GM12892 (cell line): ENCODE measurements around the gene ART5.
"Not testable (repeated sequence)": the region's sequence is repeated elsewhere in the genome, so short reads cannot be mapped to it uniquely, and the experiment has no call there.

Experiments used
- DNase-seq: peaks from one replicate; pipeline ENCODE4 v3.0.0; 2011; ENCODE audit not compliant: insufficient read length
- FAIRE-seq: peaks from 2 replicates; lab custom pipeline; 2011; peaks lifted over from hg19 to GRCh38; lab: Jason Lieb, UNC
- POLR2A ChIP-seq: IDR thresholded peaks from 2 replicates; pipeline ENCODE4 v1.6.1; 2011; ENCODE audit warnings: low read depth, low read length, control low read depth
- POLR2AphosphoS5 ChIP-seq: IDR thresholded peaks from 2 replicates; pipeline ENCODE4 v1.6.1; 2011; ENCODE audit warnings: low read depth, low read length, control low read depth
- TAF1 ChIP-seq: IDR thresholded peaks from 2 replicates; pipeline ENCODE4 v1.6.1; 2011; ENCODE audit warnings: low read depth, mild to moderate bottlenecking, control low read depth, low read length, borderline replicate concordance

ART5 gene

DNA sequence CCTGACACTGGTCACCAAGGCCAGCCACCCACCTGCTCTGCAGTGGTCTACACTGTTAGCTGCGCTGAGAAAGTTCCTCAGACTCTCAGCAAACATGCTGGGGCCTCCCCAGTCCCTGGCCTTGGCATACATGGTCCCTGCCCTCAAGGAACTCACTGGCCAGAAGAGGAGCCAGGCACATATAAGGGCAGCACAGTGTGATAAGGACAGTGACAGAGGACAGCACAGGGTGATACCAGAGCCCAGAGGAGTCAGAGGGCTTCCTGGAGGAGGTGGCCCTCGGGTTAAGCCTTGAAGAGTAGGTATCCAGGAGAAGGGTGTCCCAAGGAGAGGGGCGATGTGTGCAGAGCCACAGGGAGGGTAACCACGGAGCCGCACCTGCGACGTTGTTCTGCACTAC is 3.8 kb upstream of the ART5 start:
- DNase-seq, result no peak
- TF ChIP-seq TAF1 (no peak), POLR2A (no peak), POLR2AphosphoS5 (no peak)
- no peak for FAIRE-seq

DNA sequence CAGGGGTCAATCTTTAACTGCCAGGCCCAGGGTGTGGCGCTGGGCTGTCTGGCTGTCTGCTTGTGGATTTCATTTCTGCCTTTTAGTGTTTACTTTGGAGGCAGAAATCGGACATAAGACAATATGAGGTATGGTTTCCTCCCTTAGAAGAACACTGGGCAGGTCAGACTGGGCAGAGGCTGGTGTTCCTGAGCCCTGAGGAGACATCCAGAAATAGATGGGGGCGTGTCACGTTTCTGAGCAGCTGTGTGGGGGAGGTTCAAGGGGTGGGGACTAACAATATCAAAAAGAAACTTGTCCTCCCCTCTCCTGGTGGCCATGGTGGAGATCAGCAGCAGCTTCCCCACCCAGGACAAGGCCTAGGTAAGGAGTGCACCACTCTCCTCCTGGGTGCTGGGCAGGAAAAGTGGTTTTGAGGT is 3.0 kb upstream of the ART5 start, which contains the start of gene ART1:
Gene ART1, plus strand, starts transcription at position 312 of the 419 bp plus-strand sequence. CDS start 14,086 bp downstream, outside the sequence.
- no peak for DNase-seq
- FAIRE-seq, result no peak
- TF ChIP-seq TAF1 (no peak), POLR2AphosphoS5 (no peak), POLR2A (no peak)

DNA sequence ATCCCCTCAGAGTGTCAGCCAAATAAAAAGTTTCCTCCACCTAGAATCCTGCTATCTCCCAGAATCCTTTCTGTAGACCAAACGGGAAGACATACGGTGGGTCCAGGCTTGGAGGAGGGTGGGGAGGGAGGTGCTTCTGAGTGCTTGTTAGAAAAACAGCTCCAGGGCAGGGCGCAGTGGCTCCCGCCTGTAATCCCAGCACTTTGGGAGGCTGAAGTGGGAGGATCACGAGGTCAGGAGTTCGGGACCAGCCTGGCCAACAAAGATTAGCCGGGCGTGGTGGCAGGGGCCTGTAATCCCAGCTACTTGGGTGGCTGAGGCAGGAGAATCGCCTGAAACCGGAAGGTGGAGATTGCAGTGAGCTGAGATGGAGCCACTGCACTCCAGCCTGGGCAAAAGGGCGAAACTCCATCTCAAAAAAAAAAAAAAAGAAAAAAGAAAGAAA is 1.3 kb upstream of the ART5 start:
- FAIRE-seq, DNase-seq: not testable (repeated sequence)

DNA sequence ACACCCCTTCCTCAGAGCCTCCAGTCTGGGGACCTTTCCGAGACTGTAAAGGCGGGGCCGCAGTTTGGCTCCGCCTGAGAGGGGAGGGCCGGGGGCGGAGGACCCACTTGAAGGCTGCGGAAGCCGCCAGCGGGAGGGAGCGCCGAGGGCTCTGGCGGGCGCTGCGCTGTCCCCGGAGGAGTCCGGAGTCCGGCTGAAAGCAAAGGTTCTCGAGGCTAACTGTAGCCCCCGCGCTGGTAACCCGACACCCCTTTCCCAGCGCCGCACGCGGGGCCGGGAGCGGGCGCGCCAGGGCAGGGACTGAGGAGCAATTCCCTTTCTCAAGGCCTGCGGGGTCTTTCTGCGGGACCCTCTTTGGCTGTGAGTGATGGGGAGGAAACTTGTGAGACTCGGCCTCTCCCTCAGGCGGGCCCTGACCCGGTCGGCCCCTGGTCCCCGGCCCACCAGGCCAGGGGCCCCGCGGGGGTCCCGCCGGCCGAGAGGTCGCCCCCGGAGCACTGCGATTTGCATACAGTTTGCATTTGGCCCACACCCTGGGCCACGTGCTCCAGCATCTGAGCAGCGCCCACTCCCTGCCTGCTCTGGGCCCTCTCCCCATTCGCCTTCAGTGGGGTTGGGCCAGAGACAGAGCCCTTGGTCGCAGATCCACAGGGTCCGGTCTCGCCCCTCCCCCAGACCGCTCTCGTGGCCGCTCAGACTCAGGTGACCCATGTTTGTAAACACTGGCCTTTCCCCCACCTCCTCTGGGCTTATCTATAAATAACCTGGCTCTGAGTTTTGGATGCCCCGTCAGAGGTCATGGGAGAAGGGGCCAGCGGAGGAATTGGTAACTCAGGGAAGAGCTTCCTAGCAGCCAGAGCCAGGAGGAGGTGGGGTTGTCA is 519 bp upstream of the ART5 start:
- DNase-seq (peak; percentile 44), FAIRE-seq (no peak)
- no peak for TF ChIP-seq TAF1
- TF ChIP-seq POLR2A, result no peak
- TF ChIP-seq POLR2AphosphoS5, result no peak

DNA sequence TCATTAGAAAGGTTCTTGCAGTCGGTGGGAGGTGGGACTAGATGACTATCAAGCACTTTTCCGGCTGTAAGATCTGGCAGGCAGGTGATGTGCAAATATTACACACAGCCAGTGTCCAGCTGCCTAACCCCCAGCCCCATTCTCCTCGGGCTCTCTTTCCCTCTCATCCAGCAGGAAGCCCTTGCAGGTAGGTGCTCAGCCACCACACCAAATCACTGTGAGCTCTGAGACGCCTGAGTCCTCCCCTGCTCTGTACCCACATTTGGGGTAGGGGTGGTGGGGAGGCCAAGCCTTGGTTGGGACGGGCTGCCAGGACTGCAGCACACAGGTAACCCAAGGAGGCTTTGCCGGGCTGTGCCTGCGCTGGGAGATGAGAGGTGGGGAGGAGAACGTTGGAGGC is 601 bp downstream of the ART5 start:
- TF ChIP-seq POLR2A, result no peak
- FAIRE-seq (no peak), DNase-seq (no peak)

DNA sequence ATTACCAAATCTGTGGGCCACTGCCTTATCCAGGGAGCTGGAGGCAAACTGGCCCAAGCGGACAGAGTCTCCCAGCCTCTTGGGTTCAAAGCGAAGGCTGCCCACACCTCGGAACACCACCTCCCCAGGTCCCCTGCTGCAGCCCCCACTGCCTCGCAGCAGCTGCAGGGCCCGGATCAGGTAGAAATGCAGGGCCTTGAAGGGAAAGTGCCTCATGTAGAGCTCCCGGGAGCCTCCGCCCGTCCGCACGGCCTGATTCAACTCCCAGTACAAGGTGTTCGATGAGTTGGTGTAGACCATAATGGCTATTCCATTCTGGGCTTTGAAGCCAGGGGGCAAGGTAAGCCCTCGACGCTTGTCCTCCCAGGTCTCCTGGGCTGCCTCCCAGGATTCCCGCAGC is 2.0 kb downstream of the ART5 start:
- no peak for FAIRE-seq
- DNase-seq, result no peak
- TF ChIP-seq POLR2AphosphoS5, result no peak
- TF ChIP-seq POLR2A, result no peak
- no peak for TF ChIP-seq TAF1

DNA sequence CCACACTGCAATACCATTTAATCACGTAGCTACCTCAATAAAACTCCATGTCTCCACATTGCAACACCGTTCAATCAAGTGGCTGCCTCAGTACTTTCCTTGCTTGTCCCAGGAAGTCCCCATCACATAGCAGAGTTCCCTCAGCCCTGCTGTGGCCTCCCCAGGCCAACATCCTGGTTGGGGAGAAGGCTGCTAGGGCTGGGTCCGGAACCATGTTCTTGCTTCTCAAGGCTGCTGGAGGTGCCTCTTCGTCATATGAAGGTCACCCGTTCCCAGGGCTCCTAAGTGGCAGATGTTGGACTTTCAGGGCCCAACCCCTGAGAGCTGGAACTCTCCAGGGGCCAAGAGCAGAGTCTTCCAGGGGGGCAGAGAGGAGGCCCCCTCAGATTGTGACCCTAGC is 3.3 kb downstream of the ART5 start:
- DNase-seq (no peak), FAIRE-seq (no peak)
- TF ChIP-seq POLR2AphosphoS5 (no peak), TAF1 (no peak), POLR2A (no peak)

DNA sequence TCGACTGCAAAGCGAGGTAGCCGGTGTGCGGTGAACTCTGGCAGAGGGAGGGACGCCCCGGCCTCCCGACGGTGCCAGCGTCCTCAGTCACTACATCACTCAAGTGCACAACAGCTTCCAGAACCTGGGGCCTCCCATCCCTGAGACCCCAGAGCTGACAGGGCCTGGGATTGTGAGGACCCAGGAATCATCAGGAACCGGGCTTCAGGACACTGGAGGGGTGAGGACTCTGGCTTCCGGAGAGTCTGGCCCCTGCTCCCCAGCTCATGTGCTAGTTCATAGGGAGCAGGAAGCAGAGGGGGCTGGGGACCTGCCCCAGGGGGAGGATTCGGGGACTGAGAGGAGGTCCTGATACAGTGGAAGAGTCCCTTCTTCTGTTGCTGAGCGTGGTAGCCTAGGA is 4.6 kb downstream of the ART5 start:
- TF ChIP-seq TAF1 (no peak), POLR2A (no peak), POLR2AphosphoS5 (no peak)
- no peak for FAIRE-seq
- DNase-seq, result no peak

DNA sequence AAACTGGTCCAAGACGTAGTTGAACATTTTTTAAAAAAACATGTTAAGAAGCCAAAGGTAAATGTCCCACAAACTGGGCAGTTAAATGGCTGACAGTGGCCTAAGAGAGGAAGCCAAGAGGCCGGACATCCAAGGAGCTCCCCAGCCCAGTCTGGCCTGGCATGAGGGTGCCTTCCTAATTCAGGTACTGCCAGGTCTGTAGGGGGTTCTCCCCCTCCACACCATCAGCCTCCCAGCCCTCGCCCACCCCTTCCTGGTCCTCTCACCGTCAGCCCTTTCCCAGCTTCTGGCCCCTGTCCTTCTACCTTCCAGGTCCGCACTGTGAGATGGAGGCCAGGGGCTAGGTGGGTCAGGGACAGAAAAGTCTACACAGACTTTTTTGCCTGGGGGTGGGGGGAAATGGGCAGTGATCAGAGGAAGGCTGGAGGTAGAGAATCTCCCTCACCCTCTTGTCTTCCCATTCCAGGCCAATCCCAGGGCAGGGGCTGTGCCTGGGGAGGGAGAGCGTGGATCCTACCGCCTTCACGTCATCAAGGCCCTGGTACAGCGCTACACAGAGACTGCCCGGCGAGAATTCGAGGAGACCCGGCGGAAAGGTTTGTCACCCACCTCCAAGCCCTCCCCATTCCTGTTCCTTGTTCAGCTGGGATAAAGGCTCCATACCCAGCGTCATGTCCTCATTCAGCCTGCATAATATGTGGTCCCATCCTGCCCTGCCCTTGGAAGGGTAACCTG is 6.0 kb downstream of the ART5 start:
- DNase-seq (no peak), FAIRE-seq (no peak)
- TF ChIP-seq TAF1 (no peak), POLR2AphosphoS5 (no peak), POLR2A (no peak)

DNA sequence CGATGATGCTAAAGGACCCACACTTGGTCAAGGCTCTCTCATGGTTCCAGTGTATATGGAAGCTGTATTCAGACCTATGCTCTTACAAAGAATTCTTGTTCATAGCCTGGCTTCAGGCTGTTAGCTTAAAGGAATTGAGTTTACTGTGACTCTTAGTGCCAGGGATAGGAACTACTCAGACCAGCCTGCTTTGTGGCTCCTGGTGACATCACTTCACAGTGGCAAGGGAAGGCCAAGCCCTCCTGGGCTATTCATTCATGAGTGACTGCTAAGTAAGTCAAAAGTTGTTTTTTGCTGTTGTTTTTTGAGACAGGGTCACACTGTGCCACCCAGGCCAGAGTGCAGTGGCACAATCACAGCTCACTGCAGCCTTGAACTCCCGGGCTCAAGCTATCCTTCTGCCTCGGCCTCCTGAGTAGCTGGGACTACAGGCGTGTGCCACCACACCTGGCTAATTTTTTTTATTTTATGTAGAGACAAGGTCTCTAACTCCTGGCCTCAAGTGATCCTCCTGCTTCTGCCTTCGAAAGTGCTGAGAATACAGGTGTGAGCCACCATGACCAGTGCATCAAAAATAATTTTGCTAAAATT is 9.6 kb downstream of the ART5 start:
- FAIRE-seq (no peak), DNase-seq (no peak)
- no peak for TF ChIP-seq POLR2AphosphoS5
- no peak for TF ChIP-seq POLR2A
- TF ChIP-seq TAF1, result no peak

DNA sequence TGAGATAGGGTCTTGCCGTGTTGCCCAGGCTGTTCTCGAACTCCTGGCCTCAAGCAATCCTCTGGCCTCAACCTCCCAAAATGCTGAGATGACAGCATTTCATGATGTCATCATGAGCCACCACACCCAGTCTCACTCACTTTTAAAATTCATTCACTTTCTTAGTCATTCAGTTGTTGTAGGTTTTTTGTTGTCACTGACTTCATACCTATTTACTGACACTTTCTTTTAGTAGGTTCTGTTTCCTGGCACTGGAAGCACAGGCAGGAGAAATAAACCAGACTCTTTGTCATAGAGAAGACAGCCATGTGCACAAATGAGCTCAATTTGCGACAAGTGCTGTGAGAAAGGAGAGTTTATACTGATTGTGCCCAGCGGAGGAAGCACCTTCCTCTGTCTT is 10.5 kb downstream of the ART5 start:
- no peak for FAIRE-seq
- DNase-seq, result no peak
- TF ChIP-seq TAF1 (no peak), POLR2A (no peak), POLR2AphosphoS5 (no peak)

DNA sequence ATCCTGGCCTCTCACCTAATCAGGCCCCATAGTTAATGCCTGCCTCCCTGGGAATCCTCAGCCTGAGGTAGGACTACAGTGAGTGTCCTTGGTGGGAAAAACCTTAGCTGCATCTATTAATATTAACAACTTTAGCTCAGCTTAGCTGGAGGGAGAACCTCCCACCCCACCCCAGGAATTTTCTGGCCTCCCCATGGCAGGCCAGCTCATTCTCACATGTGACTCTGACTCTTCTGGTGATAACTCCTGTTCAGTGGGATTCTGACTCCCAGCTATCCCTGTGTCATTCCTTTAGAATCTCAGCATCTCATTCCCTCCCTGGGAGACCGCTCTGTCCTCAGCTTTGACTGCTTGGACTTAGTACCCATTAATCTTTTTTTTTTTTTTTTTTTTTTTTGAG is 14.5 kb downstream of the ART5 start:
- TF ChIP-seq TAF1 (no peak), POLR2A (no peak), POLR2AphosphoS5 (no peak)
- DNase-seq (no peak), FAIRE-seq (no peak)
